CD8-positive, alpha-beta memory T cell (primary cell): ENCODE data around the gene CAMKMT. TPM values are rescaled to one million over a fixed set of nuclear protein-coding genes. Genes with fewer than 3 reads are reported as not detected.

Source experiments
- CTCF ChIA-PET: fragments of 350-600 bp; sonication (Branson Sonifier 250); formaldehyde crosslinking; loops from one replicate; lab custom pipeline; 2021; ENCODE audit warnings: antibody characterized with exemption; lab: Charles Lee
- POLR2A ChIA-PET: fragments of 350-600 bp; sonication (Branson Sonifier 250); formaldehyde crosslinking; loops from one replicate; lab custom pipeline; 2021; ENCODE audit warnings: antibody characterized with exemption; lab: Charles Lee
- DNase-seq, 5 donors: peaks; one replicate each; pipeline versions ENCODE4 v3.0.0 to v3.0.0-alpha.2; 2020 to 2022; ENCODE audit warnings: mixed read lengths in 1 of 5
- H3K27ac ChIP-seq: one replicate; pipeline ENCODE4 v1.7.0; 2013; ENCODE audit warnings: low read depth, mild to moderate bottlenecking, low read length, moderate library complexity
- H3K27me3 ChIP-seq: 2 replicates; pipeline ENCODE4 v1.7.0; 2013; ENCODE audit warnings: low read length, mild to moderate bottlenecking; ENCODE audit not compliant: insufficient read depth, poor library complexity, severe bottlenecking
- H3K36me3 ChIP-seq: 2 replicates; pipeline ENCODE4 v1.7.0; 2013; ENCODE audit warnings: mild to moderate bottlenecking, low read length, moderate library complexity; ENCODE audit not compliant: insufficient read depth
- H3K4me1 ChIP-seq: 2 replicates; pipeline ENCODE4 v1.7.0; 2013; ENCODE audit warnings: mild to moderate bottlenecking, low read length, moderate library complexity; ENCODE audit not compliant: insufficient read depth
- H3K4me3 ChIP-seq: 2 replicates; pipeline ENCODE4 v1.7.0; 2013; ENCODE audit warnings: mild to moderate bottlenecking, low read length
- H3K9me3 ChIP-seq: 2 replicates; pipeline ENCODE4 v1.7.0; 2013; ENCODE audit warnings: mild to moderate bottlenecking, low read length
- H3K27ac Mint-ChIP-seq, 8 donors: one replicate each; pipeline ENCODE4 v1.8.0; 2020 to 2021; ENCODE audit warnings: mixed read lengths in 8 of 8, mild to moderate bottlenecking in 6 of 8, inconsistent platforms in 3 of 8, moderate library complexity in 3 of 8
- H3K27me3 Mint-ChIP-seq, 2 donors: one replicate each; pipeline ENCODE4 v1.8.0; 2020 to 2021; ENCODE audit warnings: mixed read lengths in 2 of 2, mild to moderate bottlenecking in 1 of 2, moderate library complexity in 1 of 2
- H3K36me3 Mint-ChIP-seq, 3 donors: one replicate each; pipeline ENCODE4 v1.8.0; 2020 to 2021; ENCODE audit warnings: mixed read lengths in 3 of 3, inconsistent platforms in 1 of 3, mild to moderate bottlenecking in 1 of 3
- H3K4me1 Mint-ChIP-seq, 3 donors: one replicate each; pipeline ENCODE4 v1.8.0; 2020 to 2021; ENCODE audit warnings: mixed read lengths in 3 of 3, inconsistent platforms in 1 of 3, mild to moderate bottlenecking in 1 of 3
- H3K4me3 Mint-ChIP-seq, 7 donors: one replicate each; pipeline ENCODE4 v1.8.0; 2020 to 2021; ENCODE audit warnings: mixed read lengths in 7 of 7, mild to moderate bottlenecking in 6 of 7, moderate library complexity in 4 of 7, inconsistent platforms in 2 of 7
- H3K9me3 Mint-ChIP-seq, 5 donors: one replicate each; pipeline ENCODE4 v1.8.0; 2020 to 2022; ENCODE audit warnings: mixed read lengths in 5 of 5, mild to moderate bottlenecking in 3 of 5, moderate library complexity in 2 of 5, inconsistent platforms in 1 of 5
- polyA plus RNA-seq: library from polyadenylated mRNA; unstranded; fragments of 300-500 nt; fragmentation: Illumina TruSeq; gene quantifications from one replicate; pipeline ENCODE4 v1.2.3, GENCODE V29; 2021
- total RNA-seq, 2 experiments: library from RNA; stranded (reverse); gene quantifications; one replicate each; pipeline ENCODE4 v1.2.3, GENCODE V29; 2021

The CAMKMT gene
- total RNA-seq (10 to 100 TPM; 11.4 to 11.7 TPM), polyA plus RNA-seq (14.0 TPM)

GRCh38 chr2:44361330-44362206, at the start of gene CAMKMT, which contains the start of gene PREPL:
CAMKMT (plus strand) TSS chr2:44361947.
PREPL (minus strand) TSS chr2:44361494; CDS start chr2:44346342, 15,152 bp downstream.
- Mint-ChIP-seq H3K4me3 (peak within 1 kb of the TSS; percentile 92 to 98 (median 98)), H3K4me1 (peaks cover 47 to 74% (median 59%) of the 10 kb centered on the region in 3 donors), H3K36me3 (peaks cover 0 to 20% (median 2%) of the 10 kb centered on the region in 3 donors), H3K9me3 (peaks cover 0 to 2% (median 0%) of the 10 kb centered on the region in 5 donors), H3K27ac (peak within 1 kb of the TSS; percentile 99 to 100 (median 100)), H3K27me3 (no peaks in the 10 kb centered on the region)
- ChIA-PET POLR2A (interaction anchor here (0.6 to 2.1 kb wide), 10 partner anchors 13 to 1551 kb away, joined by 3 to 27 read pairs (median 4); partner anchors contain the start of genes PPM1B and THADA), CTCF (interaction anchor here (0.7 to 1.6 kb wide), 7 partner anchors 10 to 308 kb away, joined by 3 to 5 read pairs (median 4); no protein-coding TSS in a partner anchor)
- Histone ChIP-seq H3K27me3 (no peaks in the 10 kb centered on the region), H3K4me3 (peak within 1 kb of the TSS; percentile 94), H3K27ac (peak within 1 kb of the TSS; percentile 99), H3K36me3 (no peaks in the 10 kb centered on the region), H3K9me3 (no peaks in the 10 kb centered on the region), H3K4me1 (peaks cover 30% of the 10 kb centered on the region)
- DNase-seq: peak; percentile 97 to 99 (median 99)

- Mint-ChIP-seq H3K27ac (peak overlapping the region in 1 of 8 donors; percentile 10), H3K4me1 (no peaks in the 10 kb centered on the region), H3K9me3 (peaks cover 21 to 29% (median 26%) of the 10 kb centered on the region in 5 donors), H3K4me3 (no peak overlapping the region), H3K36me3 (peaks cover 42 to 72% (median 67%) of the 10 kb centered on the region in 3 donors), H3K27me3 (peaks cover 0 to 2% of the 10 kb centered on the region in 2 donors)
- Histone ChIP-seq H3K27ac (no peak overlapping the region), H3K36me3 (peaks cover 5% of the 10 kb centered on the region), H3K4me3 (no peak overlapping the region), H3K27me3 (no peaks in the 10 kb centered on the region), H3K9me3 (peaks cover 13% of the 10 kb centered on the region), H3K4me1 (no peaks in the 10 kb centered on the region)
- POLR2A ChIA-PET: no interaction called here
- CTCF ChIA-PET: no interaction called here
- no peak for DNase-seq
Observed at GRCh38 chr2:44314362-44314761, 47.4 kb upstream of the CAMKMT start.

GRCh38 chr2:44315945-44316344, 45.8 kb upstream of the CAMKMT start:
- Histone ChIP-seq H3K36me3 (peaks cover 11% of the 10 kb centered on the region), H3K4me3 (no peak overlapping the region), H3K4me1 (no peaks in the 10 kb centered on the region), H3K27me3 (no peaks in the 10 kb centered on the region), H3K9me3 (peaks cover under 1% of the 10 kb centered on the region), H3K27ac (no peak overlapping the region)
- ChIA-PET CTCF (no interaction called here), POLR2A (no interaction called here)
- Mint-ChIP-seq H3K27me3 (no peaks in the 10 kb centered on the region), H3K36me3 (peaks cover 47 to 80% (median 67%) of the 10 kb centered on the region in 3 donors), H3K27ac (no peak overlapping the region), H3K4me3 (no peak overlapping the region), H3K4me1 (no peaks in the 10 kb centered on the region), H3K9me3 (peaks cover 11 to 21% (median 15%) of the 10 kb centered on the region in 5 donors)
- no peak for DNase-seq

- CTCF ChIA-PET: no interaction called here
- Mint-ChIP-seq H3K4me1 (no peaks in the 10 kb centered on the region), H3K27ac (no peak overlapping the region), H3K27me3 (no peaks in the 10 kb centered on the region), H3K9me3 (no peaks in the 10 kb centered on the region), H3K4me3 (no peak overlapping the region), H3K36me3 (peaks cover 25 to 86% (median 37%) of the 10 kb centered on the region in 3 donors)
- no peaks in the 10 kb centered on the region for H3K9me3 ChIP-seq
- H3K36me3 ChIP-seq: peaks cover 28% of the 10 kb centered on the region
- no peak for DNase-seq
- no peaks in the 10 kb centered on the region for H3K27me3 ChIP-seq
- H3K4me1 ChIP-seq: no peaks in the 10 kb centered on the region
- H3K4me3 ChIP-seq: no peak overlapping the region
- POLR2A ChIA-PET: no interaction called here
- no peak overlapping the region for H3K27ac ChIP-seq
Observed at GRCh38 chr2:44320832-44321231, 40.9 kb upstream of the CAMKMT start.

- ChIA-PET CTCF (no interaction called here), POLR2A (no interaction called here)
- Mint-ChIP-seq H3K27ac (peak overlapping the region in 1 of 8 donors; percentile 50), H3K4me1 (no peaks in the 10 kb centered on the region), H3K36me3 (peaks cover 20 to 86% (median 33%) of the 10 kb centered on the region in 3 donors), H3K9me3 (no peaks in the 10 kb centered on the region), H3K27me3 (no peaks in the 10 kb centered on the region), H3K4me3 (no peak overlapping the region)
- H3K36me3 ChIP-seq: peaks cover 28% of the 10 kb centered on the region
- no peaks in the 10 kb centered on the region for H3K9me3 ChIP-seq
- H3K27me3 ChIP-seq: no peaks in the 10 kb centered on the region
- H3K4me1 ChIP-seq: no peaks in the 10 kb centered on the region
- no peak for DNase-seq
- H3K27ac ChIP-seq: no peak overlapping the region
- H3K4me3 ChIP-seq: no peak overlapping the region
Observed at GRCh38 chr2:44321360-44321759, 40.4 kb upstream of the CAMKMT start.

- peaks cover 43% of the 10 kb centered on the region for H3K36me3 ChIP-seq
Observed at GRCh38 chr2:44324971-44325426, 36.7 kb upstream of the CAMKMT start.

GRCh38 chr2:44325897-44326296, 35.9 kb upstream of the CAMKMT start:
- H3K9me3 ChIP-seq: no peaks in the 10 kb centered on the region
- ChIA-PET POLR2A (no interaction called here), CTCF (no interaction called here)
- H3K27me3 Mint-ChIP-seq: no peaks in the 10 kb centered on the region
- H3K4me3 Mint-ChIP-seq: no peak overlapping the region
- H3K36me3 ChIP-seq: peaks cover 37% of the 10 kb centered on the region
- no peaks in the 10 kb centered on the region for H3K9me3 Mint-ChIP-seq
- H3K36me3 Mint-ChIP-seq: peaks cover 1 to 89% (median 32%) of the 10 kb centered on the region in 3 donors
- no peaks in the 10 kb centered on the region for H3K27me3 ChIP-seq
- H3K27ac ChIP-seq: no peak overlapping the region
- no peaks in the 10 kb centered on the region for H3K4me1 ChIP-seq
- H3K4me3 ChIP-seq: no peak overlapping the region
- DNase-seq: no peak
- H3K4me1 Mint-ChIP-seq: peaks cover 0 to 3% (median 2%) of the 10 kb centered on the region in 3 donors
- peak overlapping the region in 1 of 8 donors; percentile 43 for H3K27ac Mint-ChIP-seq

More at GRCh38 chr2:44324971-44325426, 36.7 kb upstream of the CAMKMT start:
- CTCF ChIA-PET: no interaction called here
- Mint-ChIP-seq H3K27ac (no peak overlapping the region), H3K4me3 (no peak overlapping the region), H3K27me3 (no peaks in the 10 kb centered on the region), H3K4me1 (no peaks in the 10 kb centered on the region), H3K9me3 (no peaks in the 10 kb centered on the region), H3K36me3 (peaks cover 3 to 91% (median 32%) of the 10 kb centered on the region in 3 donors)
- H3K4me1 ChIP-seq: no peaks in the 10 kb centered on the region
- H3K27me3 ChIP-seq: no peaks in the 10 kb centered on the region
- H3K4me3 ChIP-seq: no peak overlapping the region
- no peak overlapping the region for H3K27ac ChIP-seq
- POLR2A ChIA-PET: no interaction called here
- no peak for DNase-seq
- H3K9me3 ChIP-seq: no peaks in the 10 kb centered on the region
